Activated naive CD4-positive, alpha-beta T cell treated with anti-CD3 and anti-CD28 coated beads, Interleukin-2, amount 10 ng/mL, durations not matched to agents 7 days and 5 days (primary cell): Measurements from ENCODE around the gene ZFP36L2.

Experiments used
- CTCF ChIA-PET: fragments of 350-600 bp; sonication (Branson Sonifier 250); formaldehyde crosslinking; loops from one replicate; lab custom pipeline; 2021; ENCODE audit warnings: antibody characterized with exemption; lab: Charles Lee
- DNase-seq: peaks from one replicate; pipeline ENCODE4 v3.0.0-alpha.2; 2020
- H3K27ac Mint-ChIP-seq: one replicate; pipeline ENCODE4 v1.8.0; 2021; ENCODE audit warnings: mild to moderate bottlenecking, moderate library complexity, mixed read lengths
- H3K27me3 Mint-ChIP-seq: one replicate; pipeline ENCODE4 v1.8.0; 2021; ENCODE audit warnings: mild to moderate bottlenecking, mixed read lengths
- H3K36me3 Mint-ChIP-seq: one replicate; pipeline ENCODE4 v1.8.0; 2021; ENCODE audit warnings: mixed read lengths
- H3K4me1 Mint-ChIP-seq: one replicate; pipeline ENCODE4 v1.8.0; 2021; ENCODE audit warnings: mixed read lengths
- H3K4me3 Mint-ChIP-seq: one replicate; pipeline ENCODE4 v1.8.0; 2021; ENCODE audit warnings: mild to moderate bottlenecking, moderate library complexity, mixed read lengths
- H3K9me3 Mint-ChIP-seq: one replicate; pipeline ENCODE4 v1.8.0; 2021; ENCODE audit warnings: mixed read lengths

The ZFP36L2 gene

GRCh38 chr2:43216629-43217028, 9.8 kb downstream of the ZFP36L2 start:
- H3K4me3 Mint-ChIP-seq, result no peak overlapping the region
- H3K27ac Mint-ChIP-seq, result no peak overlapping the region
- peaks cover 46% of the 10 kb centered on the region for H3K4me1 Mint-ChIP-seq
- H3K36me3 Mint-ChIP-seq, result peaks cover 25% of the 10 kb centered on the region
- no peaks in the 10 kb centered on the region for H3K9me3 Mint-ChIP-seq
- CTCF ChIA-PET, result interaction anchor here (0.6 to 14.2 kb wide), 4 partner anchors 10 to 86 kb away, joined by 4 to 460 read pairs (median 46); partner anchors contain the start of gene ZFP36L2
- DNase-seq, result no peak
- peaks cover under 1% of the 10 kb centered on the region for H3K27me3 Mint-ChIP-seq

- Mint-ChIP-seq H3K4me3 (no peak overlapping the region), H3K4me1 (peaks cover 49% of the 10 kb centered on the region), H3K27ac (no peak overlapping the region), H3K36me3 (peaks cover 16% of the 10 kb centered on the region), H3K9me3 (no peaks in the 10 kb centered on the region), H3K27me3 (no peaks in the 10 kb centered on the region)
- CTCF ChIA-PET, result interaction anchor here (0.9 to 1.4 kb wide), 6 partner anchors 24 to 89 kb away, joined by 3 to 4 read pairs (median 4); no protein-coding TSS in a partner anchor
- no peak for DNase-seq
Observed at GRCh38 chr2:43215673-43216255, 10.6 kb downstream of the ZFP36L2 start.

GRCh38 chr2:43214253-43214652, 12.2 kb downstream of the ZFP36L2 start:
- Mint-ChIP-seq H3K4me3 (no peak overlapping the region), H3K27me3 (no peaks in the 10 kb centered on the region), H3K9me3 (no peaks in the 10 kb centered on the region), H3K4me1 (peaks cover 53% of the 10 kb centered on the region), H3K36me3 (peaks cover 9% of the 10 kb centered on the region), H3K27ac (no peak overlapping the region)
- CTCF ChIA-PET, result interaction anchor here (1.4 kb wide), 2 partner anchors 13 to 15 kb away, joined by 3 read pairs; no protein-coding TSS in a partner anchor
- DNase-seq, result no peak

- Mint-ChIP-seq H3K27me3 (peaks cover 1% of the 10 kb centered on the region), H3K4me1 (peaks cover 45% of the 10 kb centered on the region), H3K36me3 (peaks cover 9% of the 10 kb centered on the region), H3K27ac (no peak overlapping the region), H3K4me3 (no peak overlapping the region), H3K9me3 (no peaks in the 10 kb centered on the region)
- no peak for DNase-seq
- CTCF ChIA-PET, result interaction anchor here (0.7 to 1.5 kb wide), 3 partner anchors 28 to 48 kb away, joined by 3 to 6 read pairs (median 3); no protein-coding TSS in a partner anchor
Observed at GRCh38 chr2:43212931-43213330, 13.5 kb downstream of the ZFP36L2 start.

GRCh38 chr2:43212216-43212835, 14.1 kb downstream of the ZFP36L2 start:
- Mint-ChIP-seq H3K36me3 (peaks cover 3% of the 10 kb centered on the region), H3K9me3 (no peaks in the 10 kb centered on the region), H3K4me3 (no peak overlapping the region), H3K4me1 (peaks cover 44% of the 10 kb centered on the region), H3K27me3 (peaks cover 7% of the 10 kb centered on the region), H3K27ac (no peak overlapping the region)
- CTCF ChIA-PET, result interaction anchor here (1.5 kb wide), 1 partner anchor 43 kb away, joined by 6 read pairs; no protein-coding TSS in a partner anchor
- DNase-seq, result no peak

- H3K9me3 Mint-ChIP-seq, result no peaks in the 10 kb centered on the region
- peak; percentile 59 for DNase-seq
- peaks cover 3% of the 10 kb centered on the region for H3K36me3 Mint-ChIP-seq
- peaks cover 19% of the 10 kb centered on the region for H3K27me3 Mint-ChIP-seq
- no peak overlapping the region for H3K27ac Mint-ChIP-seq
- H3K4me3 Mint-ChIP-seq, result no peak overlapping the region
- CTCF ChIA-PET, result interaction anchor here (1.6 kb wide), 1 partner anchor 10 kb away, joined by 5 read pairs; no protein-coding TSS in a partner anchor
- peaks cover 37% of the 10 kb centered on the region for H3K4me1 Mint-ChIP-seq
Observed at GRCh38 chr2:43210467-43211303, 15.7 kb downstream of the ZFP36L2 start.

- Mint-ChIP-seq H3K4me1 (peaks cover 37% of the 10 kb centered on the region), H3K36me3 (peaks cover 3% of the 10 kb centered on the region), H3K27ac (no peak overlapping the region), H3K4me3 (no peak overlapping the region), H3K27me3 (peaks cover 19% of the 10 kb centered on the region), H3K9me3 (no peaks in the 10 kb centered on the region)
- no peak for DNase-seq
- CTCF ChIA-PET, result interaction anchor here (1.6 kb wide), 1 partner anchor 10 kb away, joined by 5 read pairs; no protein-coding TSS in a partner anchor
Observed at GRCh38 chr2:43210125-43210466, 16.3 kb downstream of the ZFP36L2 start.

GRCh38 chr2:43209204-43209717, 17.1 kb downstream of the ZFP36L2 start:
- H3K9me3 Mint-ChIP-seq, result no peaks in the 10 kb centered on the region
- H3K27me3 Mint-ChIP-seq, result peaks cover 19% of the 10 kb centered on the region
- no peak overlapping the region for H3K27ac Mint-ChIP-seq
- CTCF ChIA-PET, result interaction anchor here (1.6 kb wide), 1 partner anchor 9 kb away, joined by 5 read pairs; no protein-coding TSS in a partner anchor
- DNase-seq, result no peak
- no peak overlapping the region for H3K4me3 Mint-ChIP-seq
- peaks cover 37% of the 10 kb centered on the region for H3K4me1 Mint-ChIP-seq
- peaks cover 3% of the 10 kb centered on the region for H3K36me3 Mint-ChIP-seq

- Mint-ChIP-seq H3K9me3 (no peaks in the 10 kb centered on the region), H3K27ac (peak overlapping the region; percentile 25), H3K4me3 (no peak overlapping the region), H3K36me3 (no peaks in the 10 kb centered on the region), H3K27me3 (peaks cover 19% of the 10 kb centered on the region), H3K4me1 (peaks cover 34% of the 10 kb centered on the region)
- DNase-seq, result no peak
- CTCF ChIA-PET, result no interaction called here
Observed at GRCh38 chr2:43207553-43208300, 18.7 kb downstream of the ZFP36L2 start.

GRCh38 chr2:43206602-43207001, 19.8 kb downstream of the ZFP36L2 start:
- Mint-ChIP-seq H3K9me3 (no peaks in the 10 kb centered on the region), H3K27me3 (peaks cover 19% of the 10 kb centered on the region), H3K27ac (no peak overlapping the region), H3K4me3 (no peak overlapping the region), H3K4me1 (peaks cover 35% of the 10 kb centered on the region), H3K36me3 (no peaks in the 10 kb centered on the region)
- no peak for DNase-seq
- CTCF ChIA-PET, result no interaction called here

GRCh38 chr2:43203373-43203772, 23.0 kb downstream of the ZFP36L2 start:
- H3K4me1 Mint-ChIP-seq, result peaks cover 31% of the 10 kb centered on the region
- no peak overlapping the region for H3K4me3 Mint-ChIP-seq

GRCh38 chr2:43202289-43202688, 24.1 kb downstream of the ZFP36L2 start:
- Mint-ChIP-seq H3K27me3 (peaks cover 12% of the 10 kb centered on the region), H3K36me3 (peaks cover 1% of the 10 kb centered on the region), H3K4me1 (peaks cover 28% of the 10 kb centered on the region), H3K27ac (peak overlapping the region; percentile 0), H3K9me3 (no peaks in the 10 kb centered on the region), H3K4me3 (no peak overlapping the region)
- DNase-seq, result no peak
- CTCF ChIA-PET, result interaction anchor here (0.9 to 1.3 kb wide), 5 partner anchors 12 to 75 kb away, joined by 3 to 4 read pairs (median 3); no protein-coding TSS in a partner anchor

More at GRCh38 chr2:43203373-43203772, 23.0 kb downstream of the ZFP36L2 start:
- CTCF ChIA-PET, result interaction anchor here (1.3 kb wide), 1 partner anchor 33 kb away, joined by 4 read pairs; no protein-coding TSS in a partner anchor
- Mint-ChIP-seq H3K9me3 (no peaks in the 10 kb centered on the region), H3K36me3 (no peaks in the 10 kb centered on the region), H3K27me3 (peaks cover 19% of the 10 kb centered on the region), H3K27ac (peak overlapping the region; percentile 33)
- no peak for DNase-seq

GRCh38 chr2:43201497-43201896, 24.9 kb downstream of the ZFP36L2 start:
- Mint-ChIP-seq H3K9me3 (no peaks in the 10 kb centered on the region), H3K36me3 (peaks cover 4% of the 10 kb centered on the region), H3K4me3 (no peak overlapping the region), H3K27me3 (peaks cover 6% of the 10 kb centered on the region), H3K4me1 (peaks cover 36% of the 10 kb centered on the region), H3K27ac (no peak overlapping the region)
- CTCF ChIA-PET, result interaction anchor here (0.6 to 1.1 kb wide), 4 partner anchors 13 to 227 kb away, joined by 3 read pairs; no protein-coding TSS in a partner anchor
- no peak for DNase-seq
